GM10266 (cell line): Measurements from ENCODE around the gene FANCD2.

Experiments
- DNase-seq: peaks from one replicate; pipeline ENCODE4 v3.0.0; 2012; ENCODE audit errors: extremely low spot score
- TF ChIP-seq, protein P1 (sequence below): IDR thresholded peaks from 2 replicates; pipeline ENCODE4 v1.5.1; 2012; ENCODE audit warnings: mild to moderate bottlenecking, low read depth; ENCODE audit not compliant: control insufficient read depth, insufficient read depth; ENCODE audit errors: missing control alignments

The FANCD2 gene

GRCh38 chr3:10142707-10143560 is 116.7 kb downstream of the FANCD2 start:
- DNase-seq: no peak
- TF ChIP-seq, protein P1, sequence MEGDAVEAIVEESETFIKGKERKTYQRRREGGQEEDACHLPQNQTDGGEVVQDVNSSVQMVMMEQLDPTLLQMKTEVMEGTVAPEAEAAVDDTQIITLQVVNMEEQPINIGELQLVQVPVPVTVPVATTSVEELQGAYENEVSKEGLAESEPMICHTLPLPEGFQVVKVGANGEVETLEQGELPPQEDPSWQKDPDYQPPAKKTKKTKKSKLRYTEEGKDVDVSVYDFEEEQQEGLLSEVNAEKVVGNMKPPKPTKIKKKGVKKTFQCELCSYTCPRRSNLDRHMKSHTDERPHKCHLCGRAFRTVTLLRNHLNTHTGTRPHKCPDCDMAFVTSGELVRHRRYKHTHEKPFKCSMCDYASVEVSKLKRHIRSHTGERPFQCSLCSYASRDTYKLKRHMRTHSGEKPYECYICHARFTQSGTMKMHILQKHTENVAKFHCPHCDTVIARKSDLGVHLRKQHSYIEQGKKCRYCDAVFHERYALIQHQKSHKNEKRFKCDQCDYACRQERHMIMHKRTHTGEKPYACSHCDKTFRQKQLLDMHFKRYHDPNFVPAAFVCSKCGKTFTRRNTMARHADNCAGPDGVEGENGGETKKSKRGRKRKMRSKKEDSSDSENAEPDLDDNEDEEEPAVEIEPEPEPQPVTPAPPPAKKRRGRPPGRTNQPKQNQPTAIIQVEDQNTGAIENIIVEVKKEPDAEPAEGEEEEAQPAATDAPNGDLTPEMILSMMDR: no peak

- TF ChIP-seq, protein P1: no peak
- no peak for DNase-seq
Measured at GRCh38 chr3:10145685-10146084, 119.4 kb downstream of the FANCD2 start.

DNA sequence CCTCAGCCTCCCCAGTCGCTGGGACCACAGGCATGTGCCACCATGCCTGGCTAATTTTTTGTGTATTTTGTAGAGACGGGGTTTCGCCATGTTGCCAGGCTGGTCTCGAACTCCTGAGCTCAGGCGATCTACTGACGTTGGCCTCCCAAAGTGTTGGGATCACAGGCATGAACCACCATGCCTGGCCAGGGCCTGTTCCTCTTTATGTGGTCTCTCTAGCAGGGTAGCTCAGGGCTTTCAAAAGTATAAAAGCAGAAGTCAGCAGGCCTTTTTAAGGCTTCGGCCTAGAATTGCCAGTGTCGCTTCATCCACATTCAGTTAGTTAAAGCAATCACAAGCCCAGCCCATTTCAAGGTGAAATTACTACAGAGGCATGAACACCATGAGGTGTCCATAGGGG is 123.0 kb downstream of the FANCD2 start:
- TF ChIP-seq, protein P1: no peak
- DNase-seq: no peak

GRCh38 chr3:10150987-10151386 is 124.8 kb downstream of the FANCD2 start:
- DNase-seq: no peak

More at GRCh38 chr3:10150987-10151386, 124.8 kb downstream of the FANCD2 start:
- TF ChIP-seq, protein P1: no peak
